ENCODE data around the gene PRDM16. TPM values are rescaled to one million over a fixed set of nuclear protein-coding genes. Genes with fewer than 3 reads are reported as not detected.

Gene PRDM16
- total and polyA plus RNA-seq, 2 experiments from 2014 or later = 0.14 to 0.16 TPM

DNA sequence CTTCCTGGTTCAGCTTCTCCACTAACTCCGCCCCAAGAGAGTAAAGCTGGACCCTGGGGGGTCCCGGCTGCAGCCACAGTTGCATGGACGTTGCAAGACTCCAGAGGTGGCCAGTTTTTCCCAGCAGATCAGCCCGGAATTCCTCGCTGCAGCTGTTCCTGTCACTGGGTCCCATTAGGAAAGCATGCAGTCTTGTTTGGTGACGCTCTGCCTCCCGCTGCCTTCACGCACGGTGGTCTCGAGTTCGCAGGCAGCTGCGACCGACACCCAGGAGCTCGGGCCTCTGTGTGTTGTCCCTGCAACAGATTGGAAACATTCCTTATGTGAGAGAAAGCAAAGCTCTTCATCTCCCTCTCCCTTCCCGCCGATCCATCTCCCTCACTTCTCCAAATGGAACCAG, 162.8 kb downstream of the PRDM16 start:
- Histone ChIP-seq H3F3A (replicated peaks; ENCODE audit: low read depth) (no peaks in the 10 kb centered on the region), H3K4me1 (ENCODE audit: insufficient read depth) (no peaks in the 10 kb centered on the region), H3K4me3 (no peak overlapping the region), H4K20me1 (replicated peaks; ENCODE audit: insufficient read depth) (no peaks in the 10 kb centered on the region), H2AFZ (no peak overlapping the region), H3K9me2 (ENCODE audit: insufficient read depth) (no peaks in the 10 kb centered on the region), H3K27ac (ENCODE audit: low read depth) (no peak overlapping the region), H3K79me2 (replicated peaks; ENCODE audit: insufficient read depth) (no peaks in the 10 kb centered on the region), H3K4me2 (no peak overlapping the region), H3K36me3 (ENCODE audit: insufficient read depth) (no peaks in the 10 kb centered on the region), H3K27me3 (ENCODE audit: insufficient read depth) (no peaks in the 10 kb centered on the region)
- Mint-ChIP-seq H3K27me3 (ENCODE audit: insufficient read depth, low read depth, poor library complexity) (peaks cover 7% of the 10 kb centered on the region), H3K4me3 (no peak overlapping the region), H3K36me3 (ENCODE audit: low read depth) (no peaks in the 10 kb centered on the region), H3K9me3 (no peaks in the 10 kb centered on the region), H3K4me1 (peaks cover 4% of the 10 kb centered on the region; the same call in 2 of the 3 replicates), H3K27ac (no peak overlapping the region)
- ATAC-seq (no peak), DNase-seq (ENCODE audit: low spot score) (no peak)
- TF ChIP-seq EZH2phosphoT487 (IDR thresholded peaks at IDR 0.05; ENCODE audit: unreplicated experiment) (no peak), POLR2AphosphoS5 (IDR thresholded peaks at IDR 0.05; ENCODE audit: low read depth) (no peak), ZNF331 (CRISPR knock-in tag; IDR thresholded peaks at IDR 0.05; ENCODE audit: low read depth) (no peak), JUNB (IDR thresholded peaks at IDR 0.05; ENCODE audit: unreplicated experiment) (no peak), CREB1 (CRISPR knock-in tag; IDR thresholded peaks at IDR 0.05; ENCODE audit: low read depth) (no peak), NANOG (IDR thresholded peaks at IDR 0.05; ENCODE audit: borderline replicate concordance) (no peak), STAT1 (IDR thresholded peaks at IDR 0.05; ENCODE audit: unreplicated experiment) (no peak), ZNF114 (CRISPR knock-in tag; IDR thresholded peaks at IDR 0.05) (no peak), EZH2 (IDR thresholded peaks at IDR 0.05; ENCODE audit: low read depth, unreplicated experiment) (no peak)
- TF ChIP-seq, protein P1, sequence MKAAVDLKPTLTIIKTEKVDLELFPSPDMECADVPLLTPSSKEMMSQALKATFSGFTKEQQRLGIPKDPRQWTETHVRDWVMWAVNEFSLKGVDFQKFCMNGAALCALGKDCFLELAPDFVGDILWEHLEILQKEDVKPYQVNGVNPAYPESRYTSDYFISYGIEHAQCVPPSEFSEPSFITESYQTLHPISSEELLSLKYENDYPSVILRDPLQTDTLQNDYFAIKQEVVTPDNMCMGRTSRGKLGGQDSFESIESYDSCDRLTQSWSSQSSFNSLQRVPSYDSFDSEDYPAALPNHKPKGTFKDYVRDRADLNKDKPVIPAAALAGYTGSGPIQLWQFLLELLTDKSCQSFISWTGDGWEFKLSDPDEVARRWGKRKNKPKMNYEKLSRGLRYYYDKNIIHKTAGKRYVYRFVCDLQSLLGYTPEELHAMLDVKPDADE (IDR thresholded peaks at IDR 0.05) = no peak
- TF ChIP-seq, protein P2, sequence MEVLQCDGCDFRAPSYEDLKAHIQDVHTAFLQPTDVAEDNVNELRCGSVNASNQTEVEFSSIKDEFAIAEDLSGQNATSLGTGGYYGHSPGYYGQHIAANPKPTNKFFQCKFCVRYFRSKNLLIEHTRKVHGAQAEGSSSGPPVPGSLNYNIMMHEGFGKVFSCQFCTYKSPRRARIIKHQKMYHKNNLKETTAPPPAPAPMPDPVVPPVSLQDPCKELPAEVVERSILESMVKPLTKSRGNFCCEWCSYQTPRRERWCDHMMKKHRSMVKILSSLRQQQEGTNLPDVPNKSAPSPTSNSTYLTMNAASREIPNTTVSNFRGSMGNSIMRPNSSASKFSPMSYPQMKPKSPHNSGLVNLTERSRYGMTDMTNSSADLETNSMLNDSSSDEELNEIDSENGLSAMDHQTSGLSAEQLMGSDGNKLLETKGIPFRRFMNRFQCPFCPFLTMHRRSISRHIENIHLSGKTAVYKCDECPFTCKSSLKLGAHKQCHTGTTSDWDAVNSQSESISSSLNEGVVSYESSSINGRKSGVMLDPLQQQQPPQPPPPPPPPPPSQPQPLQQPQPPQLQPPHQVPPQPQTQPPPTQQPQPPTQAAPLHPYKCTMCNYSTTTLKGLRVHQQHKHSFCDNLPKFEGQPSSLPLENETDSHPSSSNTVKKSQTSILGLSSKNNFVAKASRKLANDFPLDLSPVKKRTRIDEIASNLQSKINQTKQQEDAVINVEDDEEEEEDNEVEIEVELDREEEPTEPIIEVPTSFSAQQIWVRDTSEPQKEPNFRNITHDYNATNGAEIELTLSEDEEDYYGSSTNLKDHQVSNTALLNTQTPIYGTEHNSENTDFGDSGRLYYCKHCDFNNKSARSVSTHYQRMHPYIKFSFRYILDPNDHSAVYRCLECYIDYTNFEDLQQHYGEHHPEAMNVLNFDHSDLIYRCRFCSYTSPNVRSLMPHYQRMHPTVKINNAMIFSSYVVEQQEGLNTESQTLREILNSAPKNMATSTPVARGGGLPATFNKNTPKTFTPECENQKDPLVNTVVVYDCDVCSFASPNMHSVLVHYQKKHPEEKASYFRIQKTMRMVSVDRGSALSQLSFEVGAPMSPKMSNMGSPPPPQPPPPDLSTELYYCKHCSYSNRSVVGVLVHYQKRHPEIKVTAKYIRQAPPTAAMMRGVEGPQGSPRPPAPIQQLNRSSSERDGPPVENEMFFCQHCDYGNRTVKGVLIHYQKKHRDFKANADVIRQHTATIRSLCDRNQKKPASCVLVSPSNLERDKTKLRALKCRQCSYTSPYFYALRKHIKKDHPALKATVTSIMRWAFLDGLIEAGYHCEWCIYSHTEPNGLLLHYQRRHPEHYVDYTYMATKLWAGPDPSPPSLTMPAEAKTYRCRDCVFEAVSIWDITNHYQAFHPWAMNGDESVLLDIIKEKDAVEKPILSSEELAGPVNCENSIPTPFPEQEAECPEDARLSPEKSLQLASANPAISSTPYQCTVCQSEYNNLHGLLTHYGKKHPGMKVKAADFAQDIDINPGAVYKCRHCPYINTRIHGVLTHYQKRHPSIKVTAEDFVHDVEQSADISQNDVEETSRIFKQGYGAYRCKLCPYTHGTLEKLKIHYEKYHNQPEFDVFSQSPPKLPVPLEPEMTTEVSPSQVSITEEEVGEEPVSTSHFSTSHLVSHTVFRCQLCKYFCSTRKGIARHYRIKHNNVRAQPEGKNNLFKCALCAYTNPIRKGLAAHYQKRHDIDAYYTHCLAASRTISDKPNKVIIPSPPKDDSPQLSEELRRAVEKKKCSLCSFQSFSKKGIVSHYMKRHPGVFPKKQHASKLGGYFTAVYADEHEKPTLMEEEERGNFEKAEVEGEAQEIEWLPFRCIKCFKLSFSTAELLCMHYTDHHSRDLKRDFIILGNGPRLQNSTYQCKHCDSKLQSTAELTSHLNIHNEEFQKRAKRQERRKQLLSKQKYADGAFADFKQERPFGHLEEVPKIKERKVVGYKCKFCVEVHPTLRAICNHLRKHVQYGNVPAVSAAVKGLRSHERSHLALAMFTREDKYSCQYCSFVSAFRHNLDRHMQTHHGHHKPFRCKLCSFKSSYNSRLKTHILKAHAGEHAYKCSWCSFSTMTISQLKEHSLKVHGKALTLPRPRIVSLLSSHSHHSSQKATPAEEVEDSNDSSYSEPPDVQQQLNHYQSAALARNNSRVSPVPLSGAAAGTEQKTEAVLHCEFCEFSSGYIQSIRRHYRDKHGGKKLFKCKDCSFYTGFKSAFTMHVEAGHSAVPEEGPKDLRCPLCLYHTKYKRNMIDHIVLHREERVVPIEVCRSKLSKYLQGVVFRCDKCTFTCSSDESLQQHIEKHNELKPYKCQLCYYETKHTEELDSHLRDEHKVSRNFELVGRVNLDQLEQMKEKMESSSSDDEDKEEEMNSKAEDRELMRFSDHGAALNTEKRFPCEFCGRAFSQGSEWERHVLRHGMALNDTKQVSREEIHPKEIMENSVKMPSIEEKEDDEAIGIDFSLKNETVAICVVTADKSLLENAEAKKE (CRISPR knock-in tag; IDR thresholded peaks at IDR 0.05) = no peak
- TF ChIP-seq, protein P3, sequence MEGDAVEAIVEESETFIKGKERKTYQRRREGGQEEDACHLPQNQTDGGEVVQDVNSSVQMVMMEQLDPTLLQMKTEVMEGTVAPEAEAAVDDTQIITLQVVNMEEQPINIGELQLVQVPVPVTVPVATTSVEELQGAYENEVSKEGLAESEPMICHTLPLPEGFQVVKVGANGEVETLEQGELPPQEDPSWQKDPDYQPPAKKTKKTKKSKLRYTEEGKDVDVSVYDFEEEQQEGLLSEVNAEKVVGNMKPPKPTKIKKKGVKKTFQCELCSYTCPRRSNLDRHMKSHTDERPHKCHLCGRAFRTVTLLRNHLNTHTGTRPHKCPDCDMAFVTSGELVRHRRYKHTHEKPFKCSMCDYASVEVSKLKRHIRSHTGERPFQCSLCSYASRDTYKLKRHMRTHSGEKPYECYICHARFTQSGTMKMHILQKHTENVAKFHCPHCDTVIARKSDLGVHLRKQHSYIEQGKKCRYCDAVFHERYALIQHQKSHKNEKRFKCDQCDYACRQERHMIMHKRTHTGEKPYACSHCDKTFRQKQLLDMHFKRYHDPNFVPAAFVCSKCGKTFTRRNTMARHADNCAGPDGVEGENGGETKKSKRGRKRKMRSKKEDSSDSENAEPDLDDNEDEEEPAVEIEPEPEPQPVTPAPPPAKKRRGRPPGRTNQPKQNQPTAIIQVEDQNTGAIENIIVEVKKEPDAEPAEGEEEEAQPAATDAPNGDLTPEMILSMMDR (conservative IDR thresholded peaks at IDR 0.05; ENCODE audit: low read depth in 2 of 2) = no peak
- TF ChIP-seq, protein P4, sequence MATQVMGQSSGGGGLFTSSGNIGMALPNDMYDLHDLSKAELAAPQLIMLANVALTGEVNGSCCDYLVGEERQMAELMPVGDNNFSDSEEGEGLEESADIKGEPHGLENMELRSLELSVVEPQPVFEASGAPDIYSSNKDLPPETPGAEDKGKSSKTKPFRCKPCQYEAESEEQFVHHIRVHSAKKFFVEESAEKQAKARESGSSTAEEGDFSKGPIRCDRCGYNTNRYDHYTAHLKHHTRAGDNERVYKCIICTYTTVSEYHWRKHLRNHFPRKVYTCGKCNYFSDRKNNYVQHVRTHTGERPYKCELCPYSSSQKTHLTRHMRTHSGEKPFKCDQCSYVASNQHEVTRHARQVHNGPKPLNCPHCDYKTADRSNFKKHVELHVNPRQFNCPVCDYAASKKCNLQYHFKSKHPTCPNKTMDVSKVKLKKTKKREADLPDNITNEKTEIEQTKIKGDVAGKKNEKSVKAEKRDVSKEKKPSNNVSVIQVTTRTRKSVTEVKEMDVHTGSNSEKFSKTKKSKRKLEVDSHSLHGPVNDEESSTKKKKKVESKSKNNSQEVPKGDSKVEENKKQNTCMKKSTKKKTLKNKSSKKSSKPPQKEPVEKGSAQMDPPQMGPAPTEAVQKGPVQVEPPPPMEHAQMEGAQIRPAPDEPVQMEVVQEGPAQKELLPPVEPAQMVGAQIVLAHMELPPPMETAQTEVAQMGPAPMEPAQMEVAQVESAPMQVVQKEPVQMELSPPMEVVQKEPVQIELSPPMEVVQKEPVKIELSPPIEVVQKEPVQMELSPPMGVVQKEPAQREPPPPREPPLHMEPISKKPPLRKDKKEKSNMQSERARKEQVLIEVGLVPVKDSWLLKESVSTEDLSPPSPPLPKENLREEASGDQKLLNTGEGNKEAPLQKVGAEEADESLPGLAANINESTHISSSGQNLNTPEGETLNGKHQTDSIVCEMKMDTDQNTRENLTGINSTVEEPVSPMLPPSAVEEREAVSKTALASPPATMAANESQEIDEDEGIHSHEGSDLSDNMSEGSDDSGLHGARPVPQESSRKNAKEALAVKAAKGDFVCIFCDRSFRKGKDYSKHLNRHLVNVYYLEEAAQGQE (IDR thresholded peaks at IDR 0.05; ENCODE audit: unreplicated experiment) = no peak

Measured in GM23338 (cell line).